HFF-Myc (cell line): ENCODE results near the gene MSH3.
"Not testable (repeated sequence)": the region's sequence is repeated elsewhere in the genome, so short reads cannot be mapped to it uniquely, and the experiment has no call there.

ENCODE experiments used
- DNase-seq: peaks from one replicate; pipeline ENCODE4 v3.0.0-alpha.2; 2011; ENCODE audit warnings: low read depth; ENCODE audit errors: extremely low read depth
- H3K4me3 ChIP-seq: replicated peaks from 2 replicates; pipeline ENCODE4 v1.5.1; 2011; ENCODE audit warnings: low read depth, mild to moderate bottlenecking, control low read depth, low read length
- CTCF ChIP-seq: IDR thresholded peaks from 2 replicates; pipeline ENCODE4 v1.5.1; 2012; ENCODE audit warnings: mild to moderate bottlenecking, low read depth, low read length, control low read depth; ENCODE audit errors: missing control alignments

Gene MSH3

GRCh38 chr5:80722916-80723315 is 68.5 kb downstream of the MSH3 start:
- TF ChIP-seq CTCF, result no peak
- DNase-seq, result no peak

GRCh38 chr5:80725446-80725845 is 71.0 kb downstream of the MSH3 start:
- DNase-seq, result no peak
- no peak for TF ChIP-seq CTCF
- no peak overlapping the region for H3K4me3 ChIP-seq

More at GRCh38 chr5:80722916-80723315, 68.5 kb downstream of the MSH3 start:
- no peak overlapping the region for H3K4me3 ChIP-seq

- H3K4me3 ChIP-seq, result no peak overlapping the region
- no peak for DNase-seq
- TF ChIP-seq CTCF, result no peak
Measured at GRCh38 chr5:80736730-80737129, 82.3 kb downstream of the MSH3 start.

GRCh38 chr5:80738466-80738865 is 84.0 kb downstream of the MSH3 start:
- DNase-seq, result no peak
- no peak overlapping the region for H3K4me3 ChIP-seq
- no peak for TF ChIP-seq CTCF

GRCh38 chr5:80739057-80739456 is 84.6 kb downstream of the MSH3 start:
- DNase-seq, result no peak
- no peak for TF ChIP-seq CTCF
- H3K4me3 ChIP-seq, result no peak overlapping the region

- no peak for DNase-seq
- H3K4me3 ChIP-seq, result no peak overlapping the region
- no peak for TF ChIP-seq CTCF
Measured at GRCh38 chr5:80739496-80739895, 85.0 kb downstream of the MSH3 start.

GRCh38 chr5:80739898-80740297 is 85.4 kb downstream of the MSH3 start:
- no peak for TF ChIP-seq CTCF
- H3K4me3 ChIP-seq, result no peak overlapping the region

GRCh38 chr5:80740488-80740887 is 86.0 kb downstream of the MSH3 start:
- not testable (repeated sequence) for H3K4me3 ChIP-seq, DNase-seq

More at GRCh38 chr5:80739898-80740297, 85.4 kb downstream of the MSH3 start:
- DNase-seq, result no peak
